ENCODE measurements around the gene YAF2. TPM values are rescaled to one million over a fixed set of nuclear protein-coding genes. Genes with fewer than 3 reads are reported as not detected.

The YAF2 gene
- total and polyA plus RNA-seq, 2 of the 13 experiments (the other 11 are each of a cell fraction or from before 2014, with no cell fraction given), result 8.4 to 11.7 TPM

GRCh38 chr12:42144408-42145196, 93.4 kb downstream of the YAF2 start, which contains the start of gene GXYLT1 (continued):
- TF ChIP-seq, protein P1, sequence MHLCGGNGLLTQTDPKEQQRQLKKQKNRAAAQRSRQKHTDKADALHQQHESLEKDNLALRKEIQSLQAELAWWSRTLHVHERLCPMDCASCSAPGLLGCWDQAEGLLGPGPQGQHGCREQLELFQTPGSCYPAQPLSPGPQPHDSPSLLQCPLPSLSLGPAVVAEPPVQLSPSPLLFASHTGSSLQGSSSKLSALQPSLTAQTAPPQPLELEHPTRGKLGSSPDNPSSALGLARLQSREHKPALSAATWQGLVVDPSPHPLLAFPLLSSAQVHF (CRISPR knock-in tag; IDR thresholded peaks at IDR 0.05), result 0 out of 2 replicates have a peak, but pooled peaks have one; percentile 30
- TF ChIP-seq LBX2 (CRISPR knock-in tag; IDR thresholded peaks at IDR 0.05; ENCODE audit: borderline replicate concordance), result no peak; the same call in 1 of the 2 replicates
- no peak for TF ChIP-seq RCOR2 (CRISPR knock-in tag; IDR thresholded peaks at IDR 0.05)
- peak; percentile 45 for TF ChIP-seq SP4 (CRISPR knock-in tag; IDR thresholded peaks at IDR 0.05)
- TF ChIP-seq MAFF (IDR thresholded peaks at IDR 0.05; ENCODE audit: low read depth, low read length), result no peak
- no peak; the same call in 1 of the 2 replicates for TF ChIP-seq ZNF784 (CRISPR knock-in tag; IDR thresholded peaks at IDR 0.05; ENCODE audit: borderline replicate concordance)
- TF ChIP-seq, protein P2, sequence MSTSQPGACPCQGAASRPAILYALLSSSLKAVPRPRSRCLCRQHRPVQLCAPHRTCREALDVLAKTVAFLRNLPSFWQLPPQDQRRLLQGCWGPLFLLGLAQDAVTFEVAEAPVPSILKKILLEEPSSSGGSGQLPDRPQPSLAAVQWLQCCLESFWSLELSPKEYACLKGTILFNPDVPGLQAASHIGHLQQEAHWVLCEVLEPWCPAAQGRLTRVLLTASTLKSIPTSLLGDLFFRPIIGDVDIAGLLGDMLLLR (CRISPR knock-in tag; IDR thresholded peaks at IDR 0.05), result no peak
- no peak for TF ChIP-seq GTF3A (CRISPR knock-in tag; conservative IDR thresholded peaks at IDR 0.05)
- TF ChIP-seq ISX (CRISPR knock-in tag; conservative IDR thresholded peaks at IDR 0.05), result peak; percentile 84; the same call in 1 of the 2 replicates
- TF ChIP-seq ZNF326 (CRISPR knock-in tag; IDR thresholded peaks at IDR 0.05; ENCODE audit: borderline replicate concordance), result no peak
- TF ChIP-seq, protein P3, sequence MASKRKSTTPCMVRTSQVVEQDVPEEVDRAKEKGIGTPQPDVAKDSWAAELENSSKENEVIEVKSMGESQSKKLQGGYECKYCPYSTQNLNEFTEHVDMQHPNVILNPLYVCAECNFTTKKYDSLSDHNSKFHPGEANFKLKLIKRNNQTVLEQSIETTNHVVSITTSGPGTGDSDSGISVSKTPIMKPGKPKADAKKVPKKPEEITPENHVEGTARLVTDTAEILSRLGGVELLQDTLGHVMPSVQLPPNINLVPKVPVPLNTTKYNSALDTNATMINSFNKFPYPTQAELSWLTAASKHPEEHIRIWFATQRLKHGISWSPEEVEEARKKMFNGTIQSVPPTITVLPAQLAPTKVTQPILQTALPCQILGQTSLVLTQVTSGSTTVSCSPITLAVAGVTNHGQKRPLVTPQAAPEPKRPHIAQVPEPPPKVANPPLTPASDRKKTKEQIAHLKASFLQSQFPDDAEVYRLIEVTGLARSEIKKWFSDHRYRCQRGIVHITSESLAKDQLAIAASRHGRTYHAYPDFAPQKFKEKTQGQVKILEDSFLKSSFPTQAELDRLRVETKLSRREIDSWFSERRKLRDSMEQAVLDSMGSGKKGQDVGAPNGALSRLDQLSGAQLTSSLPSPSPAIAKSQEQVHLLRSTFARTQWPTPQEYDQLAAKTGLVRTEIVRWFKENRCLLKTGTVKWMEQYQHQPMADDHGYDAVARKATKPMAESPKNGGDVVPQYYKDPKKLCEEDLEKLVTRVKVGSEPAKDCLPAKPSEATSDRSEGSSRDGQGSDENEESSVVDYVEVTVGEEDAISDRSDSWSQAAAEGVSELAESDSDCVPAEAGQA (IDR thresholded peaks at IDR 0.05; ENCODE audit: low read depth), result 0 out of 2 replicates have a peak, but pooled peaks have one; percentile 21
- TF ChIP-seq, protein P3 (CRISPR knock-in tag; IDR thresholded peaks at IDR 0.05; ENCODE audit: borderline replicate concordance), result no peak
- TF ChIP-seq, protein P4, sequence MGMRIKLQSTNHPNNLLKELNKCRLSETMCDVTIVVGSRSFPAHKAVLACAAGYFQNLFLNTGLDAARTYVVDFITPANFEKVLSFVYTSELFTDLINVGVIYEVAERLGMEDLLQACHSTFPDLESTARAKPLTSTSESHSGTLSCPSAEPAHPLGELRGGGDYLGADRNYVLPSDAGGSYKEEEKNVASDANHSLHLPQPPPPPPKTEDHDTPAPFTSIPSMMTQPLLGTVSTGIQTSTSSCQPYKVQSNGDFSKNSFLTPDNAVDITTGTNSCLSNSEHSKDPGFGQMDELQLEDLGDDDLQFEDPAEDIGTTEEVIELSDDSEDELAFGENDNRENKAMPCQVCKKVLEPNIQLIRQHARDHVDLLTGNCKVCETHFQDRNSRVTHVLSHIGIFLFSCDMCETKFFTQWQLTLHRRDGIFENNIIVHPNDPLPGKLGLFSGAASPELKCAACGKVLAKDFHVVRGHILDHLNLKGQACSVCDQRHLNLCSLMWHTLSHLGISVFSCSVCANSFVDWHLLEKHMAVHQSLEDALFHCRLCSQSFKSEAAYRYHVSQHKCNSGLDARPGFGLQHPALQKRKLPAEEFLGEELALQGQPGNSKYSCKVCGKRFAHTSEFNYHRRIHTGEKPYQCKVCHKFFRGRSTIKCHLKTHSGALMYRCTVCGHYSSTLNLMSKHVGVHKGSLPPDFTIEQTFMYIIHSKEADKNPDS (CRISPR knock-in tag; IDR thresholded peaks at IDR 0.05), result peak; percentile 63; the same call in 1 of the 2 replicates
- no peak for TF ChIP-seq SSRP1 (CRISPR knock-in tag; IDR thresholded peaks at IDR 0.05)
- TF ChIP-seq ZNF567 (CRISPR knock-in tag; IDR thresholded peaks at IDR 0.05; ENCODE audit: borderline replicate concordance), result no peak; the same call in 1 of the 2 replicates
- no peak for TF ChIP-seq RBAK (CRISPR knock-in tag; IDR thresholded peaks at IDR 0.05)
- TF ChIP-seq NR2F1 (CRISPR knock-in tag; IDR thresholded peaks at IDR 0.05), result 0 out of 4 replicates have a peak, but pooled peaks of 1 of the 2 experiments have one; percentile 20

Measured in HepG2 (cell line).